Adrenal gland (tissue), 12 donors: Measurements from ENCODE around the gene CYP4F3. TPM values are rescaled to one million over a fixed set of nuclear protein-coding genes. Genes with fewer than 3 reads are reported as not detected.
"Not testable (repeated sequence)": the region's sequence is repeated elsewhere in the genome, so short reads cannot be mapped to it uniquely, and the experiment has no call there.

Source experiments
- DNase-seq, 7 donors: peaks; one replicate each; pipeline ENCODE4 v3.0.0-alpha.2; 2019 to 2020
- H3K27ac ChIP-seq, 5 donors: fragments of 200-600 bp; sonication (generic) in 4 of 5; 1 replicate in 3 of 5; 2 replicates in 2 of 5; pipeline versions ENCODE4 v1.5.1 to v1.8.0; 2016 to 2020; ENCODE audit warnings: mild to moderate bottlenecking in 1 of 5
- H3K27me3 ChIP-seq: fragments of 200-600 bp; 2 replicates; pipeline ENCODE4 v1.8.0; 2021
- H3K36me3 ChIP-seq, 2 donors: fragments of 200-600 bp; replicated peaks in 1 of 2; 1 replicate in 1 of 2; 2 replicates in 1 of 2; pipeline versions ENCODE4 v1.5.1 to v1.8.0; 2018 to 2022
- H3K4me1 ChIP-seq, 2 donors: fragments of 200-600 bp; replicated peaks in 1 of 2; 1 replicate in 1 of 2; 2 replicates in 1 of 2; pipeline versions ENCODE4 v1.5.1 to v1.8.0; 2018 to 2021
- H3K4me3 ChIP-seq, 4 donors: fragments of 200-600 bp; sonication (generic) in 3 of 4; one replicate each; pipeline ENCODE4 v1.5.1; 2016 to 2018
- H3K9me3 ChIP-seq, 3 donors: fragments of 200-600 bp; sonication (generic) in 1 of 3; replicated peaks in 1 of 3; 1 replicate in 2 of 3; 2 replicates in 1 of 3; pipeline versions ENCODE4 v1.5.1 to v1.8.0; 2016 to 2021
- CTCF ChIP-seq, 6 experiments: fragments of 450-650 bp in 4 of 6; fragments of 200-600 bp in 2 of 6; sonication (generic) in 1 of 6; IDR thresholded peaks; 1 replicate in 5 of 6; 2 replicates in 1 of 6; pipeline versions ENCODE4 v1.5.1 to v1.8.0; 2016 to 2021; ENCODE audit warnings: antibody characterized with exemption in 6 of 6, mild to moderate bottlenecking in 2 of 6, moderate library complexity in 1 of 6
- POLR2A ChIP-seq, 2 donors: fragments of 450-650 bp; IDR thresholded peaks; one replicate each; pipeline ENCODE4 v1.6.1; 2017; ENCODE audit warnings: antibody characterized with exemption in 2 of 2, mild to moderate bottlenecking in 2 of 2, moderate library complexity in 1 of 2
- WGBS, 4 donors: extraction: QIAGEN DNeasy Blood & Tissue Kit in 2 of 4; methylation state at CpG; one replicate each; pipeline versions ENCODE4 v1.1.5 to v1.1.7; 2013 to 2017; 5-methylcytosine and 5-hydroxymethylcytosine counted together
- intact Hi-C, 2 donors: fragments of 100-400 bp; cut with DNase I; formaldehyde crosslinking; loops; one replicate each; pipeline versions ENCODE4 v1.14.1 to v1.15.0; 2022 to 2023
- polyA plus RNA-seq, 3 donors: library from polyadenylated mRNA; stranded (reverse); fragments of 200-250 nt in 2 of 3; fragments of 350-450 nt in 1 of 3; fragmentation: Illumina TruSeq in 1 of 3; extraction: RNeasy Lipid Tissue Mini Kit (QIAGEN cat#74804) in 1 of 3; gene quantifications; one replicate each; pipeline ENCODE4 v1.2.3, GENCODE V29; 2013 to 2014
- total RNA-seq, 9 donors: library from RNA; depleted of rRNA in 4 of 9; stranded (reverse); fragments of >200 nt in 4 of 9; fragments of 120-200 nt in 1 of 9; fragmentation: NEBNext Ultra II Directional in 1 of 9; extraction: Animal tissue kit (Norgen Biotek cat#: 25700) in 1 of 9; gene quantifications; one replicate each; pipeline versions ENCODE4 v1.1.0 to v1.2.4, GENCODE V29; 2013 to 2023
- donor health status: healthy with polysubstance abuse.
- donor health status: Bipolar disorder and iron deficiency.
- donor health status: DM: yes; HTN: yes; CAD: no.
- donor health status: DM: no; HTN: no; CAD: no.
- donor health status: DM: no; HTN: no; CAD: no.
- donor health status: DM: yes; HTN: yes; CAD: no.

The CYP4F3 gene
- total and polyA plus RNA-seq, 12 donors = 0.03 to 0.80 (median 0.24) TPM; not detected in 5

GRCh38 chr19:15644816-15645215 is 4.1 kb downstream of the CYP4F3 start:
- intact Hi-C loops = no loop called here
- Histone ChIP-seq H3K9me3 (no peaks in the 10 kb centered on the region), H3K27ac (no peak overlapping the region), H3K4me3 (no peak overlapping the region), H3K27me3 (no peaks in the 10 kb centered on the region), H3K36me3 (no peaks in the 10 kb centered on the region), H3K4me1 (no peaks in the 10 kb centered on the region)
- DNase-seq = no peak
- WGBS, 4 donors = 63 to 79% (median 75%) methylated on average over 3 of the region's 3 CpGs
- TF ChIP-seq CTCF (IDR thresholded peaks at IDR 0.05) (no peak), POLR2A (IDR thresholded peaks at IDR 0.05) (no peak)

- Histone ChIP-seq H3K4me3 (no peak overlapping the region), H3K9me3 (no peaks in the 10 kb centered on the region), H3K36me3 (no peaks in the 10 kb centered on the region), H3K27me3 (no peaks in the 10 kb centered on the region), H3K4me1 (no peaks in the 10 kb centered on the region), H3K27ac (no peak overlapping the region)
- intact Hi-C loops = no loop called here
- no peak for DNase-seq
- TF ChIP-seq CTCF (IDR thresholded peaks at IDR 0.05) = no peak
- no peak for TF ChIP-seq POLR2A (IDR thresholded peaks at IDR 0.05)
- 48 to 85% (median 66%) methylated on average over 2 of the region's 2 CpGs for WGBS, 4 donors
Observed at GRCh38 chr19:15649526-15649925, 8.8 kb downstream of the CYP4F3 start.

GRCh38 chr19:15650123-15650522 is 9.4 kb downstream of the CYP4F3 start:
- DNase-seq, intact Hi-C loops: not testable (repeated sequence)

GRCh38 chr19:15651791-15652190 is 11.1 kb downstream of the CYP4F3 start:
- TF ChIP-seq POLR2A (IDR thresholded peaks at IDR 0.05) = no peak
- TF ChIP-seq CTCF (IDR thresholded peaks at IDR 0.05) = no peak
- no peak overlapping the region for H3K27ac ChIP-seq
- WGBS, 4 donors = 54 to 76% (median 63%) methylated on average over 3 of the region's 3 CpGs

More at GRCh38 chr19:15650123-15650522, 9.4 kb downstream of the CYP4F3 start:
- not testable (repeated sequence) for H3K4me3 ChIP-seq, H3K27ac ChIP-seq, H3K4me1 ChIP-seq, H3K36me3 ChIP-seq, H3K9me3 ChIP-seq, H3K27me3 ChIP-seq

GRCh38 chr19:15652559-15653278 is 12.0 kb downstream of the CYP4F3 start:
- no peak for DNase-seq
- TF ChIP-seq POLR2A (IDR thresholded peaks at IDR 0.05) = no peak
- no peak for TF ChIP-seq CTCF (IDR thresholded peaks at IDR 0.05)
- intact Hi-C loops = no loop called here
- no peaks in the 10 kb centered on the region for H3K36me3 ChIP-seq
- no peak overlapping the region for H3K4me3 ChIP-seq
- H3K9me3 ChIP-seq = no peaks in the 10 kb centered on the region
- WGBS, 4 donors = 59 to 76% (median 65%) methylated on average over 5 to 8 of the region's 8 CpGs
- H3K27me3 ChIP-seq = peaks cover 8% of the 10 kb centered on the region
- H3K27ac ChIP-seq = no peak overlapping the region
- H3K4me1 ChIP-seq = no peaks in the 10 kb centered on the region

More at GRCh38 chr19:15651791-15652190, 11.1 kb downstream of the CYP4F3 start:
- no peaks in the 10 kb centered on the region for H3K36me3 ChIP-seq
- H3K4me3 ChIP-seq = no peak overlapping the region
- no peaks in the 10 kb centered on the region for H3K27me3 ChIP-seq
- no peaks in the 10 kb centered on the region for H3K9me3 ChIP-seq
- no peaks in the 10 kb centered on the region for H3K4me1 ChIP-seq
- intact Hi-C loops = no loop called here
- DNase-seq = no peak
